HG02763 (cell line): ENCODE measurements around the gene LMO1.

Experiments used
- ATAC-seq: cut with Tn5 transposase; IDR thresholded peaks from one replicate; pipeline ENCODE4 v1.9.1; 2021; ENCODE audit warnings: mild to moderate bottlenecking, moderate library complexity; ENCODE audit not compliant: unreplicated experiment

LMO1 gene

GRCh38 chr11:8249482-8249881, 14.2 kb downstream of the LMO1 start:
- no peak for ATAC-seq

GRCh38 chr11:8248786-8249185, 14.9 kb downstream of the LMO1 start:
- ATAC-seq: no peak

DNA sequence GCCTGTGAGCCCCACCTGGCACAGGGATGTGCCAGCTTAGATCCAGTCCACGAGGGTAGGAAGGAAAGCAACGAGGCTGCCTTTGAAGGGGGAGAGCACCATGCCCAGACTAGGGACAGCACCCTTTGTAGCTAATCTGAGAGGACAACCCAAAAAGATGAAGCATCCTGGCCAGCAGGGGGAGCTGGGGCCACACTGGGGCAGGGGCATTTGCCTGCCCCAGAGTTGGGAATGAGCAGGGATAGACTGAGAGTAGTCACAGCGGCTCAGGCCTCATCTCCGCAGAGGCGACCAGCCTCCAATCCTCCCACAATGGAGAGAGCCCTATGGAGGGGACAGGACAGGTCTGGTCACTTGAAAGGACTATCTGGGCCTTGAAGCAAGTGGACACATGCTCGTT, 16.4 kb downstream of the LMO1 start:
- ATAC-seq: no peak

DNA sequence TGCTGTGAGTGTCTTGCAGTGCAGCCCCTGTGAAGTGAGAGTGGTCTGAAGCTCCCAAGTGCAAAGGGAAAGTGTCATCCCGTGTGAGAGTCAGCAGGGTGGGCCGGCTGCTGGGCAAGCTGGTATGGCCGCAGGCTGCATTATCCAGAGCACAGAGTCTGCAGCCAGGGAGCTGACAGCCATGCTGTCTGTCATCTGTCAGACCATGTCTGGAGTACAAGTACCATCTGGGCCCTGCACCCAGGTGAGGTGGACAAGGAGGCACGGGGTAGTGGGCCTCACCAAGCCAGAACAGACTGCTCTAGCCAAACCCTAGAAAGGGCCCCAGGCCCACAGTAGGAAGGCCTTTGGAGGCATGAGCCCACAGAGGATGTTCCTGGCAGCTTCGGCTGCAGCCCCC, 20.2 kb downstream of the LMO1 start:
- no peak for ATAC-seq

DNA sequence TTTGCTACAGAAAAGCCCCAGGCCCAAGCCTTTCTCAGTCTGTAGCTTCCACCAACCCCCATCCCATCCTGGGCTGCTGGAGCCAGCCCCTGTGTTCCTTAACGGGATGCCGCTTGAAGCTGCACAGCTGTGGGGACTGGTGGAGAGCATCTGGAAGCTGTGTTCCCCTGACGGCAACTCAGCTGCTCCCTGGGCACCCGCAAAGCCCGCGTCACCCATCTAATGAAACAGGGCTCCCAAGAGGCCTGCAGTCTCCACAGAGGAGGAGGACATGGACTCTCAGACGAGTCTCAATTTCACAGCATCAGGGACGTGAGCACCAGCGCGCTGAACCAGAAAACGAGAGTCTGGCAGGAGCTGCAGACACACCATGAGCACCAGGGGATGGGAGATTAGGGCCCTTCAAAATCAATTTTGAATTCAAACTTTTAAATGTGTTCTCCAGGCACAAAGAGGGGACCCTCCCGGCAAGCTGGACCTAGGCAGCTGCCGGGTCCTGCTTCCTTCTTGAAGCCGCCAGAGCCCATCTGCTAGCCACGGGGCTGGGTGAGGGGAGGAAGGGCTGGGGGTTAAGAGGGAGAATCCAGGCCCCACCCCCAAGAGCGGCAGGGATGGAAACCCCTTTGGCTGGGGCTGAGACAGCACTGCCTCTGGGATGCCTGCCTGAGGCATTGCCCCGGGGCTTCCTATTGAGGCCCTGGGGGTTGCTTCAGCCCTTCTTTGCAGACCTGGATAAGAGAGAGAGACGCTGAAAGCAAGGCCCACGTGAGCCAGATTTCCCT, 21.0 kb downstream of the LMO1 start:
- no peak for ATAC-seq

DNA sequence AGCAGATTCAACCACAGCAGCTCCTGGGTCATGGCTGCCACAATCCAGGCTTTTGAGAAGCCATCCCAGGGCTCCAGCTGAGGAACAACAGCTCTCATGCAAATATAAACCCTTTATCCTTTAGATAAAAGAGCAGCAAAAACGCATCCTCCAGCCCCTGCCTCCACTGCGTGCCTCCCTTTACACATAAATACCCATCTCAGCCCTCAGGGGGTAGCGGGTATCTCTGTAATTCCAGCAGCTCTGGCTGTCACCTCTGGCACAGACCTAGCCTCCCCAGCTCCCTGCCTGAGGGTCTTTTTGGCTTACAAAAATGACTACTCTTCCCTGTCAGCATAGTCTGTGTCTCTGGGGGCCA, 21.6 kb downstream of the LMO1 start:
- ATAC-seq: no peak

GRCh38 chr11:8241373-8242117, 22.1 kb downstream of the LMO1 start:
- no peak for ATAC-seq

- ATAC-seq: no peak
Observed at GRCh38 chr11:8239536-8240228, 24.0 kb downstream of the LMO1 start.

GRCh38 chr11:8239040-8239439, 24.6 kb downstream of the LMO1 start:
- no peak for ATAC-seq

GRCh38 chr11:8237453-8237852, 26.2 kb downstream of the LMO1 start:
- no peak for ATAC-seq

DNA sequence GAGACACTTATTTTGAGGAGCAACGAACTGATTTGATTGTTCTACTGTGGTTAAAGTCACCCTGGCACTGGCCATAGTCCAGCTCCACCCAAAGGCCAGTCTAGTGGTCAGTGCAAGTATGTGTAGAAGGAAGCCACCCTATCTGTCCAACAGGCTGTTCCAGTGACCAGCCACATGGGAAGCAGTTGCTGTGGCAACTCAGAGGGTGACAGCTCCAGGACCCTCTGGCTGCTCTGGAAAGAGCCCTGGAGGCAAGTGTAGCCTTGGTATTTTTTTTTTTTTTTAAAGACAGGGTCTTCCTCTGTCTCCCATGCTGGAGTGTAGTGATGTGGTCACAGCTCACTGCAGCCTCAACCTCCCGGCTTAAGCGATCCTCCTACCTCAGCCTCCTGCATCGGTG, 27.8 kb downstream of the LMO1 start:
- ATAC-seq: no peak

GRCh38 chr11:8234910-8235309, 28.8 kb downstream of the LMO1 start:
- ATAC-seq: no peak

DNA sequence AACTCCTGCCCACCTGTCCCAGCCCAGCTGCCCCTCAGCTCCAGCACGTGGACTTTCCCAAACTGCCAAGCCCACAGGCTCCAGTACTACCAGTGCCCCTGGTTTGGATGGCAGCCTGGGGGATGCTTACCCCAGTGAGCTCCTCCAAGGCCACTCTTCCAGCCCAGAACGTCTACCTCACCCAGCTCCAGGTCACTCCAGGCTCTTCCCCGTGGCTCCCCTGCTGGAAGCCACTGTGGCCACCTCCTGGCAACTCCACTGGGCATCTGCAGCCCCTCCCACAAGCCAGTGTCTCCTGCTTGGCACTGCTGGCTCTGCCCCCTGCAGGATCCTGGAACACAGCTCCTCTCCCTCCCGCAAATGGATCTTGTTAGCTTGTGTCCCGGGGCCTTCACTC, 29.3 kb downstream of the LMO1 start:
- no peak for ATAC-seq

DNA sequence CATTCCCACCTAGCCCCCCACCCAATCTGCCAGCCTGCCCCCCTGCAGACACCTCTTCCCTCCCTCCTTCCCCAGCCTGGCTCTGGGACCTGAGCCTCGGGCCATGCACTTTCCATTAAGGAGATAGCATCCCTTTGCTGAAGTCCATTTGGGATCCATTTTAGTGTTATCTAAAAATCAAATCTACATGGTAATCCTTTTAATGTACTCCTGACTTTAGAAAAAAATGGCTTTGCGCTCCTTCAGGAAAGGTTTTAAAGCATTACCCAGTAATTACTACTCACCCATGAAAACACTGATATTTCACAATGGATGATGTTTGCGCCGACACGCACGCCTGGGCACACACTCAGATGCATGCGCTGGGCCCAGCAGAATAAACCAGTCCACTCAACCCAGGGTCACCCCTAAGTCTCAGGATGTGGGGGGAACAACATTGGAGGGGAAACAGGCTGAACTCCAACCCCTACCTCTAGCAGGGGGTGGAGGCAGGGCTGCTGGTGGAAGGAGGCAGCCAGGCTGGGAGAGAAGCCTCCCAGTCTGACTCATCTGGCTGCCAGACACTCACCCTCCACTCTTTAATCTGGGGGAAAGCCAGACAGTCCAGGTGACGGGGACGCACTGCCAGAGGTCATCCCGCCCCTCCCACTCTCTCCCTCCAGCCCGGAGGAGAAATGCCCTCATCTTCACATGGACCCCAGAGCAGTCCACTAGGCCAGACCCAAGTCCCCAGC, 29.8 kb downstream of the LMO1 start:
- ATAC-seq: no peak

GRCh38 chr11:8232849-8233606, 30.6 kb downstream of the LMO1 start:
- no peak for ATAC-seq

DNA sequence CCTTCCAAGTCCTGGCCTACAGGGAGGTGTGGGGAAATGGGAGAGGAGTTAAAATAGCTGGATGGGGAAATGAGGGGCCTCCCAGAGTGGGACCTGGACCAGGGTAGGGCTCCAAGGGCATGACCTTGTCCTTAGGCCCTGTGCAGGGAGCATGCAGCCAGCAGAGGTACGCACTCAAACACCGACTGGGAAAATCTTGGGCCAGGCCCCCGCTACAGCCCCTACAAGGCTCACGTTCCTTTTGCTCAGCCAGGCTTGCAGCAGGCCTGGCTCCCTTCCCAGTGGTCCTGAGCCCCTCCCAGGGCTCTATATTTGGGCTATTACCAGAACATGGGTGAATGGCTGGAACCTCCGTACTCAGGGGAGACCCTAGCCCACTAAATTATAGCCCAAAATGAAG, 31.3 kb downstream of the LMO1 start:
- no peak for ATAC-seq

GRCh38 chr11:8231979-8232378, 31.7 kb downstream of the LMO1 start:
- ATAC-seq: no peak

GRCh38 chr11:8230921-8231847, 32.5 kb downstream of the LMO1 start:
- no peak for ATAC-seq

DNA sequence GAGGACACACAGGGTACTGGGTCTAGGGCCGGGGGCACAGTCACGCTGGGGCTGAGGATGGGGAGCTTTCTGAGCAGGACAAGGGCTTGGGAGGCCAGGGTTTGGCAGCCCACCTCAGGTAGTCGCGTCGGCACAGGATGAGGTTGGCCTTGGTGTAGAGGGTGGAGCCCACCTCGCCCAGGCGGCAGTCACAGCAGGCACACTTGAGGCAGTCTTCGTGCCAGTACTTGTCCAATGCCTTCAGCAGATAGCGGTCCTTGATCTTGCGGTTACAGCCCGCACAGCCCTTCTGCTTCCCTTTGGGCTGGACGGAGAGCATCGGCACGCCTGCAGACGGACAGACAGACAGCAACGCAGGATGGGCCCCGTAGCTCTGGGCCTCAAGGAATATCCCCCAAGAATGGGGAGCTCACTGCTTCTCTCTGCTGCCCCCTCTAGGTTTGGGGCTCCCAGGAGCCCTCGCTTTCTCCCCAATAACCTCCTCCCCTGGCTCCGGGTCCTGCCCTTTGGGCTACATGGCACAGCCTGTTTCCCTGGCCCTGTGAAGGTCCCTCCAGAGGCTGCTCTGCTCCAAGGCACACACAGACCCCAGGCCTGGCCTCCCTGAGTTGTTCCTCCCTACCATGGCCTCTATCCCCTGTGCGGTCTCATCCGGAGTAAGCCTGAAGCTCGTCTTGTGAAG, 33.4 kb downstream of the LMO1 start:
- ATAC-seq: no peak
